Breast epithelium (tissue), 3 donors: ENCODE data around the gene CLCNKA.

Experiments used
- POLR2AphosphoS5 ChIP-seq, 3 donors: sonication (generic); formaldehyde crosslinking; IDR thresholded peaks; one replicate each; pipeline ENCODE4 v1.6.1; 2017; ENCODE audit warnings: antibody characterized with exemption in 3 of 3
- TF ChIP-seq, protein P1 (sequence below), 3 donors: fragments of 450-650 bp; IDR thresholded peaks; one replicate each; pipeline ENCODE4 v1.5.1; 2016 to 2017; ENCODE audit warnings: antibody characterized with exemption in 3 of 3, mild to moderate bottlenecking in 3 of 3, moderate library complexity in 3 of 3

DNA sequence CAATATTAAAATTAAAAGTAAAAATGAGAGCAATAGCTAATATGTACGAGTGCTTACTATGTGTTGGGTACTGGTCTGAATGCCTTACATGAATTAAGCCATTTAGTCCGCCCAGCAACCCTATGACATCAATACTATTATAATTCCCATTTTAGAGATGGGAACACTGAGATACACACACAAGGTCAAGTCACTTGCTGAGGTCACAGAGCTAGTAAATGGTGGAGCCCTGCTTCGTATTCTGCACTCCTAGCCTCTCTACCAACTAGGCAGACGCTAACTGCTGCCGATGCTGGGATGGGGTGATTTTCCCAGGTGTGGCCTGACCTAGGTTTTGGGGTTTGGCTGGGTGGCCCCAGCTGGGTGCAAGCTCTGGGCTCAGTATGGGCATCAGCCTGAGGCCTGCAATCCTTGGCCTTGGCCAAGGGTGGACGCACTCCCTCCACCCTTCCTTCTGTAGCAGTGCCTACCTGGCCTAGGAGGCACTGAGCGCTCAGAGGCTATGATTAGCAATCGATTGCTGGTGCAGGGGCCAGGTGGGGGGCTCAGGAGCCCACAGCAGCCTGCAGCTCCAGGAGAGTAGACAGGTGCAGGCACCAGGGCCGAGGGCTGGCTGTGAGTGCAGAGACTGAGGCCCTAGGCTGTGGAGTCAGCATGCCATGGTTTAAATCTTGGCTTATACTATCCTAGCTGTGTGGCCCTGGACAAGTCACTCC, 49.0 kb downstream of the CLCNKA start:
- TF ChIP-seq, protein P1, sequence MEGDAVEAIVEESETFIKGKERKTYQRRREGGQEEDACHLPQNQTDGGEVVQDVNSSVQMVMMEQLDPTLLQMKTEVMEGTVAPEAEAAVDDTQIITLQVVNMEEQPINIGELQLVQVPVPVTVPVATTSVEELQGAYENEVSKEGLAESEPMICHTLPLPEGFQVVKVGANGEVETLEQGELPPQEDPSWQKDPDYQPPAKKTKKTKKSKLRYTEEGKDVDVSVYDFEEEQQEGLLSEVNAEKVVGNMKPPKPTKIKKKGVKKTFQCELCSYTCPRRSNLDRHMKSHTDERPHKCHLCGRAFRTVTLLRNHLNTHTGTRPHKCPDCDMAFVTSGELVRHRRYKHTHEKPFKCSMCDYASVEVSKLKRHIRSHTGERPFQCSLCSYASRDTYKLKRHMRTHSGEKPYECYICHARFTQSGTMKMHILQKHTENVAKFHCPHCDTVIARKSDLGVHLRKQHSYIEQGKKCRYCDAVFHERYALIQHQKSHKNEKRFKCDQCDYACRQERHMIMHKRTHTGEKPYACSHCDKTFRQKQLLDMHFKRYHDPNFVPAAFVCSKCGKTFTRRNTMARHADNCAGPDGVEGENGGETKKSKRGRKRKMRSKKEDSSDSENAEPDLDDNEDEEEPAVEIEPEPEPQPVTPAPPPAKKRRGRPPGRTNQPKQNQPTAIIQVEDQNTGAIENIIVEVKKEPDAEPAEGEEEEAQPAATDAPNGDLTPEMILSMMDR (IDR thresholded peaks at IDR 0.05) = no peak
- no peak for TF ChIP-seq POLR2AphosphoS5 (IDR thresholded peaks at IDR 0.05)
